Adrenal gland (tissue), 5 donors: ENCODE results near the gene TRMT2A.

Experiments
- CTCF ChIP-seq, 6 experiments: fragments of 450-650 bp in 4 of 6; fragments of 200-600 bp in 2 of 6; sonication (generic) in 1 of 6; IDR thresholded peaks; 1 replicate in 5 of 6; 2 replicates in 1 of 6; pipeline versions ENCODE4 v1.5.1 to v1.8.0; 2016 to 2021; ENCODE audit warnings: antibody characterized with exemption in 6 of 6, mild to moderate bottlenecking in 2 of 6, moderate library complexity in 1 of 6
- POLR2A ChIP-seq, 2 donors: fragments of 450-650 bp; IDR thresholded peaks; one replicate each; pipeline ENCODE4 v1.6.1; 2017; ENCODE audit warnings: antibody characterized with exemption in 2 of 2, mild to moderate bottlenecking in 2 of 2, moderate library complexity in 1 of 2
- donor health status: DM: no; HTN: no; CAD: no.

GRCh38 chr22:20080776-20081654, 36.0 kb downstream of the TRMT2A start:
- TF ChIP-seq CTCF (IDR thresholded peaks at IDR 0.05): no peak
- no peak for TF ChIP-seq POLR2A (IDR thresholded peaks at IDR 0.05)
